Psoas muscle (tissue), 8 donors: Measurements from ENCODE around the gene KCND3. TPM values are rescaled to one million over a fixed set of nuclear protein-coding genes. Genes with fewer than 3 reads are reported as not detected.

Source experiments
- ATAC-seq, 4 donors: fragments of 200-7000 bp; cut with Tn5 transposase; one replicate each; pipeline ENCODE4 v1.9.1; 2020; ENCODE audit warnings: moderate library complexity in 3 of 4, mild to moderate bottlenecking in 2 of 4
- DNase-seq, 2 donors: peaks; one replicate each; pipeline ENCODE4 v3.0.0-alpha.2; 2020
- H3K27ac ChIP-seq: fragments of 200-600 bp; one replicate; pipeline ENCODE4 v1.8.0; 2022
- H3K27me3 ChIP-seq, 3 donors: fragments of 200-600 bp in 1 of 3; one replicate each; pipeline versions ENCODE4 v1.6.1 to v1.8.0; 2013 to 2022; ENCODE audit warnings: low read length in 2 of 3, mild to moderate bottlenecking in 2 of 3, moderate library complexity in 1 of 3; ENCODE audit not compliant: insufficient read depth in 3 of 3
- H3K36me3 ChIP-seq, 2 donors: fragments of 200-600 bp in 1 of 2; one replicate each; pipeline versions ENCODE4 v1.6.1 to v1.8.0; 2013 to 2022; ENCODE audit warnings: low read depth in 1 of 2, mild to moderate bottlenecking in 1 of 2, moderate library complexity in 1 of 2; ENCODE audit not compliant: insufficient read depth in 1 of 2
- H3K4me1 ChIP-seq: fragments of 200-600 bp; one replicate; pipeline ENCODE4 v1.8.0; 2022
- H3K4me3 ChIP-seq: fragments of 200-600 bp; one replicate; pipeline ENCODE4 v1.8.0; 2022; ENCODE audit warnings: mild to moderate bottlenecking
- H3K9me3 ChIP-seq: fragments of 200-600 bp; one replicate; pipeline ENCODE4 v1.8.0; 2022
- WGBS, 3 donors: extraction: QIAGEN DNeasy Blood & Tissue Kit; methylation state at CpG; one replicate each; pipeline versions ENCODE4 v1.1.6 to v1.1.7; 2013; 5-methylcytosine and 5-hydroxymethylcytosine counted together
- intact Hi-C, 2 donors: fragments of 100-400 bp; cut with DNase I; formaldehyde crosslinking; loops; one replicate each; pipeline versions ENCODE4 v1.11.0 to v1.14.2; 2022
- polyA plus RNA-seq, 3 donors: library from polyadenylated mRNA; stranded (reverse); fragments of 200-250 nt; gene quantifications; one replicate each; pipeline ENCODE4 v1.2.3, GENCODE V29; 2013
- total RNA-seq, 4 donors: library from RNA; stranded (reverse); fragmentation: NEBNext Ultra II Directional in 2 of 4; extraction: Animal tissue kit (Norgen Biotek cat#: 25700) in 2 of 4; gene quantifications; one replicate each; pipeline versions ENCODE4 v1.2.1 to v1.2.4, GENCODE V29; 2021 to 2023
- TF ChIP-seq, protein P1 (sequence below): fragments of 200-600 bp; IDR thresholded peaks from one replicate; pipeline ENCODE4 v1.8.0; 2022; ENCODE audit warnings: antibody characterized with exemption
- donor health status: healthy with polysubstance abuse.
- donor health status: DM: no; HTN: no; CAD: no; lungs with moderate emphysema.
- donor health status: Bipolar disorder and iron deficiency.
- donor health status: healthy.
- donor health status: DM: yes; HTN: yes; CAD: no.
- donor health status: DM: no; HTN: no; CAD: no.
- donor health status: DM: no; HTN: no; CAD: no.
- donor health status: DM: yes; HTN: yes; CAD: no.

The KCND3 gene
- total and polyA plus RNA-seq, 7 donors, result 0.53 to 4.1 (median 1.3) TPM

DNA sequence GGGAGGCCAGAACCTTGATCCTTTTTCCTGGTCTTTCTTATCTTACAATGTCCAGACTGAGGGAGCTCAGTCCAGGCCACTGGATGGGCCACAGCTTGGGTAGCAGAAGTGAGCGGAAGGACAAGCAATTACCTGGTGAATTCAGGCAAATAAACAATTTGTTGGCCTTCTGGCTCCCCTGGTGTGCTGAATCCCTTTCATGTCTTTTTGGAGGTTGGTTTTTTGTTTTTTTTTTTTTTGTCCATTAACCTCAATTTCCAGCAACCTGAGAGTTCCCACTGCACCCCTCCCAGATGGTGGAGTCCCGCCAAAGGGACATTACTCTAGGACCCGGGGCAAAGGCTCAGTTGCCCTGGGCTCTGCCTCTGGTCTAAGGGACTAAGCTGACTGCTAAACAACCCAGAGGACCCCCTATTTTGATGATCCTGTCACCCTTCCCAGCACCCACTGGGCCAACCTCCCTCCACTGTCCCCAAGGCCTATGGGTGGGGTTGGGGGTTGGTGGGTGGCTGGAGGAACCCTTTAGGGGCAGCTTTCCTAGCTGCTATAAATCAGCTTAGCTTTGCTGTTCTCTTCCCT lies 85.5 kb downstream of the KCND3 start:
- H3K36me3 ChIP-seq, result no peaks in the 10 kb centered on the region
- H3K27ac ChIP-seq, result peak overlapping the region; percentile 3
- H3K27me3 ChIP-seq, result no peaks in the 10 kb centered on the region
- TF ChIP-seq, protein P1, sequence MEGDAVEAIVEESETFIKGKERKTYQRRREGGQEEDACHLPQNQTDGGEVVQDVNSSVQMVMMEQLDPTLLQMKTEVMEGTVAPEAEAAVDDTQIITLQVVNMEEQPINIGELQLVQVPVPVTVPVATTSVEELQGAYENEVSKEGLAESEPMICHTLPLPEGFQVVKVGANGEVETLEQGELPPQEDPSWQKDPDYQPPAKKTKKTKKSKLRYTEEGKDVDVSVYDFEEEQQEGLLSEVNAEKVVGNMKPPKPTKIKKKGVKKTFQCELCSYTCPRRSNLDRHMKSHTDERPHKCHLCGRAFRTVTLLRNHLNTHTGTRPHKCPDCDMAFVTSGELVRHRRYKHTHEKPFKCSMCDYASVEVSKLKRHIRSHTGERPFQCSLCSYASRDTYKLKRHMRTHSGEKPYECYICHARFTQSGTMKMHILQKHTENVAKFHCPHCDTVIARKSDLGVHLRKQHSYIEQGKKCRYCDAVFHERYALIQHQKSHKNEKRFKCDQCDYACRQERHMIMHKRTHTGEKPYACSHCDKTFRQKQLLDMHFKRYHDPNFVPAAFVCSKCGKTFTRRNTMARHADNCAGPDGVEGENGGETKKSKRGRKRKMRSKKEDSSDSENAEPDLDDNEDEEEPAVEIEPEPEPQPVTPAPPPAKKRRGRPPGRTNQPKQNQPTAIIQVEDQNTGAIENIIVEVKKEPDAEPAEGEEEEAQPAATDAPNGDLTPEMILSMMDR, result no peak
- peak in 1 of 4 donors; percentile 8 for ATAC-seq
- 79 to 91% (median 80%) methylated on average over 3 of the region's 3 CpGs for WGBS, 3 donors
- intact Hi-C loops, result no loop called here
- H3K4me3 ChIP-seq, result no peak overlapping the region
- H3K9me3 ChIP-seq, result no peaks in the 10 kb centered on the region
- DNase-seq, result no peak
- H3K4me1 ChIP-seq, result peaks cover 27% of the 10 kb centered on the region

DNA sequence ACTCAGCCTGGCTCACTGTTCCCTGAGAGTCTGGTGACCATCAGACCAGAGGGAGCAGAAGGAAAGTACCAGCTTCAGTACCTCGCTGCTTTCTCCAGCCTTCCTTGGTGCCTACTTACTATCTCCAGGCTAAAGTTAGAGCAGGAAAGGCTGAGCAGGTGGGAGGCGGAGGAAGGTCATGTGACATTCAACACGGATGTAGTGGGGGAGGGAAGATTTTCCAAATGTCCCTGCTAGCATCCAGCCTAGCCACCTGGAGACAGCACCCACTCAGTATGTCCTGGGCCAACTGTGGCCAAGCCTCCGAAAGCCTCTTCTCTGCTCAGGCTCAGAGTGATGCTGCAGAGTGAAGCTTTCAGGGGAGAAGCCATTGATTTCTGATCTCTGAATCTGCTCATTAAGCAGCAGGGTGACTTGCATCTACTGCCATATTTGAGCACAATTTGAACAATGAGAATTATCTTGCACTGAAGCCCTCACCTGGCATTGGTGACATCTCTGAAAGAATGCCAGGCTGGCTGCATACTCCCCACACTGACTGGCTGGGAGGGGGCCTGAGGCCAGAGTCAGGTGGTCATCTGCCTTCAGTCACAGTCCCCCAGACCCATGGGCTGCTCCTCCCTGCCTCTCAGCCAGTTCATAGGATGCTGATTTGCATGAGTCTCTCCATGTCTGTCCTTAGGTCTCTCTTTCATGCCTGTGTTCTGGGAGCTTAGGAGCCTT lies 86.2 kb downstream of the KCND3 start:
- WGBS, 3 donors, result 61 to 66% (median 62%) methylated on average over 4 of the region's 4 CpGs
- no peak for ATAC-seq

DNA sequence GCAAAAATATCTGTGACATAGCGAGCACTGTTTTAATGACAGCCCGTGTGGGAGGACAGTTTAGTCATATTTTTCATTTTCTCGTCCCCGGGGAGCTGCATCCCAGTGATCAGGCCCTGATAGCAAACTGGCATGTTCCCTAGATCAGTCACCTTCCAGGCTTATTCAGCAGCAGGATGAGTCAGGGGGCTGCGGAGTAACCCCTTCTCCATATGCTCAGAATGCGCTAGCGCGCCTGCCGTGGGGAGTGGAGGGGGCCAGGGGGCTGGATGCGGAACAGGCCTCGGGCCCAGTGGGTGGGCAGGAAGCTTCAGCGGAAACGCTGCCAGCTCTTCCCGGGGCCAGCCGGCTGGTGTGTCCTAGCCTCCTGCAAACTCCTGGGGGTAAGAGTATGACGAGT lies 94.0 kb downstream of the KCND3 start:
- H3K4me1 ChIP-seq, result no peaks in the 10 kb centered on the region
- intact Hi-C loops, result no loop called here
- H3K27me3 ChIP-seq, result no peaks in the 10 kb centered on the region
- 50 to 54% (median 50%) methylated on average over 16 of the region's 16 CpGs for WGBS, 3 donors
- H3K27ac ChIP-seq, result no peak overlapping the region
- no peak for DNase-seq
- TF ChIP-seq, protein P1, result no peak
- no peak overlapping the region for H3K4me3 ChIP-seq
- no peak for ATAC-seq
- no peaks in the 10 kb centered on the region for H3K9me3 ChIP-seq
- no peaks in the 10 kb centered on the region for H3K36me3 ChIP-seq

More for the DNA sequence above, 86.2 kb downstream of the KCND3 start:
- peaks cover 27% of the 10 kb centered on the region for H3K4me1 ChIP-seq
- H3K9me3 ChIP-seq, result no peaks in the 10 kb centered on the region
- intact Hi-C loops, result no loop called here
- no peaks in the 10 kb centered on the region for H3K36me3 ChIP-seq
- H3K27me3 ChIP-seq, result no peaks in the 10 kb centered on the region
- DNase-seq, result no peak
- TF ChIP-seq, protein P1, result no peak
- H3K4me3 ChIP-seq, result no peak overlapping the region
- no peak overlapping the region for H3K27ac ChIP-seq

DNA sequence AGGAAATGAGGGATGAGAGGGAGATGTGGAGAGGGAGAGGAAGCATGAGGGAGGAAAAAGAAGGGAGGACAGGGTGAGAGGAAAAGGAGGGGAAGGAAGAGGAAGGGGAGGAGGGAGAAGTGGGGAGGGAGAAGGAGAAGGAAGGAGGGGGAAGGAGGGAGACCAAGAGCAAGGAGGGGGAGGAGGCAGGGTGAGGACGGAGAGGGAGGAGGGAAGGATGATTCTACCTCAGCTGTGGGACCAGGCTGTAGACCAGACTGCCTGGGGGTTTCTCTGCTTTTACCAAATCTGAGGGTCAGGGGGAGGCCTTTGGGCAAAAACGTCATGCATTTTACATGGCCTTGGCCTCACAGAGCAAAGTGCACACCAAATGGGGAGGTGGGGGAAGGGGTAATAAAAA lies 94.5 kb downstream of the KCND3 start:
- Histone ChIP-seq H3K27ac (no peak overlapping the region), H3K4me1 (no peaks in the 10 kb centered on the region), H3K4me3 (no peak overlapping the region), H3K36me3 (no peaks in the 10 kb centered on the region), H3K9me3 (no peaks in the 10 kb centered on the region), H3K27me3 (no peaks in the 10 kb centered on the region)
- TF ChIP-seq, protein P1, result no peak
- no peak for DNase-seq
- ATAC-seq, result no peak
- WGBS, 3 donors, result 37 to 54% (median 48%) methylated on average over 2 of the region's 2 CpGs
- intact Hi-C loops, result no loop called here
